Raji (cell line): ENCODE results near the gene ARID1B.

Experiments used
- POLR2A ChIP-seq: IDR thresholded peaks from 2 replicates; pipeline ENCODE4 v1.6.1; 2011; ENCODE audit warnings: low read depth, low read length, control low read depth; ENCODE audit not compliant: insufficient read depth

Gene ARID1B

DNA sequence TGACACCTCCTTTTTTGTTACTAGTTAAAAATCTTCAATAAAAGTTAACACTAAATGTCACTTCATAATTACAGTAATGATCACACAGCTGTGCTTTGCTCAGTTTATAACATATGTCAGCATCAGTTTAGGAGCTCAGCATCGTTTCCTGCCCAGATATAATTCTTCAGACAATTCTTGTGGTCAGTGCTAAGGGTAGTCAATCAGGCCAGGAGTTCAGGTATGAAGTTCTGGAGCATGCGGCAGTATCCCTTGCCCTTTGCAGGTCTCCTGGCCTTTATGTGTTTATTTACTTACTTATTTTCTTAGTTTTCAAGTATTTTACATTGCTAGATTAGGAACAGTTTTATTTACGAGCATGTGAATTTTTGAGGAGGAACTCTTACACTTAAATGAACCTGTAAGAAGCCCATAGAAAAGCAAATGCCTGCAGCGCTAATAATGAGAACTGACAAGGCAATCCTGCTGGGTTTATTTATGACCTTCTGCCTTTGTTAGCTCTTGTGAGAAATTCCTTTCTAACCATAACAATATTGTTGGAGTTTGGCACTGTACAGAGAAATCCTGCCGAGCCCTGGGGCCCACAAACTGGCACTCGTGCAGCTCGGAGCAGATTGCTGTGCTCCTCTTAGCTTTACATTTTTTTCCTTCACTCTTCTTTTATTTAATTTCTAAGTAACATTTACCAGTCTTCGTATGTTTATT lies 293.4 kb downstream of the ARID1B start:
- TF ChIP-seq POLR2A = no peak

DNA sequence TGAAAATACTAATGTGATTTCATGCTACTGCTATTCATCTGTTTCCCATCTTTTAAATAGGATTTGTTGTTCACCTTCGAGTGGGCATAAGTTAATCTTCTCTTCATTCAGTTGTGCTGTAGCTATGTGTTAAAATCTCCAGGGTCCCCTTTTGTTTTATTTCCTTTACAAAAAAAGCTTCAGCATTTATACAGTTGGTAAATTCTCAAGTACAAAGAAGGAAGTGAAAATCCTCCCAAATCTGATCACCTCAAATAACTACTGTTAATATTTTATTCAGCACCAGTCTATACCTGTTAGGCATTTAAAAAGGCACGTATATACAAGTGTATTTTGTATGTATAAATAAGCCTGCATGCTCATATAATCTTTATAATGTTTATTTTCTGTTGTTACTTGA lies 294.9 kb downstream of the ARID1B start:
- TF ChIP-seq POLR2A = no peak

DNA sequence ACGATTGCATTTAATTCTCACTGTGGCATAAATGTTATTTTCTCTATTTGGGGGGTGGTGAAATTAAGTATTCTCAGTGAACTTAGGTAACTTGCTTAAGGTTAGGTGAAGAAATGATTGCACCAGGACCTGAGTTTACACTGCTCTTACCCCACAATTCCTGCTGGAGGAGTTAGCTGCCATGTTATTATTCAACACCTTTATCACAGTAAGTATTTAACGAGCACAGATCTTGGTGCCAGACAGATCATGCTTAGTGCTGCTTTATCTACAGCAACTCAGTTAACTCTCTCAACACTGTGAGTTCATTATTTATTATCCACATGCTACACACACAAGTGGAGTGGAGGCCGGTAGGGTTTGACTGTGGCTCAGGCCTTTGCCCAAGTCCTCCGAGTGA lies 296.4 kb downstream of the ARID1B start:
- TF ChIP-seq POLR2A = no peak

DNA sequence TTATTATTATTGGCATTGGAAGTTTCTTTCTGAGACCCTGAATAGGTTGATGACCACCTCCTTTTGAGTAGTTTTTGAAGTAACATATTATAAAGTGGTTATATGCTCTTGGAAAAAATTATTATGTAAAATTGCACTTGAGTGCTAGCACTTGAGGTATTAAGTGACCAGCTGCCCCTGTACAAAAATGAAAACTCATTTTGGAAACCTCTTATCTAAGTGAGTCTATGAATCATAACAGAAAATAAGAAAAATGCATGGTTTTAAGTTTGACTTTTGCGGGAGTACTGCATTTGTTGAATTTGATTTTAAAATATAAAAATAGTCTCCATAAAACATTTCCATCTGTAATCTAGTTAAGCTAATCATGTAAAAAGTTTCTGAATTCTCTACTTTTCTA lies 297.8 kb downstream of the ARID1B start:
- no peak for TF ChIP-seq POLR2A

DNA sequence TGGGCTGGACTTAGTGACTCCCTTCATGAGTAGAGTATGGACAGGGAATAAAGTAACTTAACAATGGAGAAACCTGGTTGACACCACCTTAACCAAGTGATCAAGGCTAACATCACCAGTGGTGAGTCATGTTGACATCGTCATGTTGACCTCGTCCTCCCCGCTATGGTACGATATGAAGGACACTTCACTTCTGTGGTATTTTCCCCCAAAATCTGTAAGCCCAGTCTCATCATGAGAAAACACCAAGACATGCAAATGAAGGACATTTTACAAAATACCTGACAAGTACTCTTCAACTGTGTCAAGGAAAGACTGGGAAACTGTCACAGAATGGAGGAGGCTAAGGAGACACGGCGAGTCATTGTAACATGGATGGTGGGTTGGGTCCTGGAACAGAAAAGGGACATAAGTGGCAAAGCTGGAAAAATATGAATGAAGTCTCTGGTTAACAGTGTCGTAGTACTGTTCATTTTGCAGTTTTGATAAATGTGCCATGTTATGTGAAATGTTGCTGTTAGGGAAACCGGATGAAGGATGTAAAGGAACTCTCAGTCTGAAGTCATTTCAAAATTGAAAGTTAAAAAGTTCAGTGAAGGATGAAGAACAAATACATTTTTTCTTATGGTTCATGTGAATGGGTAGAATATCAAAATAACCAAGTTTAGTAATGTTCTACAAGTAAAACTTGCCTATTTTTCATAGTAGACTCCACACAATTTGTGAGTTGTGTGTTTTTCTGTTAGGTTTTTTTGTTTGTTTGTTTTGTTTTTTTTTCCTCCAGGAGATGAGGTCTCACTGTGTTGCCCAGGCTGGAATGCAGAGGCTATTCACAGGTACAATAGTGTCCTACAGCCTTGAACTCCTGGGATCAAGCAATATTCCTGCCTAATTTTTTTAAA lies 298.6 kb downstream of the ARID1B start:
- TF ChIP-seq POLR2A = no peak

DNA sequence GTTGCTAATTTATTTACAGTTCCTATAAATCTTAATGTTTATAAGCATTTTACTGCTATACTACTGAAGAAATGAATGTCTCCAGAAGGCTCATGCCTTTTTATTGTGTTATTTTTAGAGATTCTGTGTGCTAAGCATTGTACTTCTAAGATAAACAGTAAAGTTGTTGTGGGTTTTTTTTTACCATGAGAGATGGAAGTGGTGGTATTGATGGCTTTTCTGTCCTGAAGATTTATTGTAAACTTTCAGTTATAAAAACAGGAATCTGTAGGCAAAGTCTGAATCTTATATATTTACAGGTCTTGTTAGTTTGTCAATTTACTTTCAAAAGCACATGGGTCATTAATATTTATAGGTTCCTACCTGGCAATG lies 299.3 kb downstream of the ARID1B start:
- no peak for TF ChIP-seq POLR2A

DNA sequence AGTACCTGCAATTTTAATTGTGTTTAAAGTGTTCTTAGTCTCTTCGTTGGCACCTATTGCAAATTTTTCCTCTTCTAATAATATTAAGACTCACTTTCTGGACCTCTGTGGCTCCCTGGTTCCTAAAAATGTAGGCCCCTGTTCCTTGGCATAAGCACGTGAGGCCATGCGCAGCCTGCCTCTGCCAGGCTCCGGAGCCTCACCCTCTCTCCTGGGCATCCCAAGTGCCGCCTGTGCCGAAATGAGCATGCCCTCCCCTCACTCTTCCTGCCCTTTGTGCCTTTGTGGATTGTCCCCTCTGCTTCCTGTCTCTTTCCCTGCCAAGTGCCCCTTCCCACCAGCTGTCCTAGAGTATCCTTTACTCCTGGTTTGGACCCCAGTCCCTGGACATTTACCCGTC lies 300.1 kb downstream of the ARID1B start:
- TF ChIP-seq POLR2A = no peak

DNA sequence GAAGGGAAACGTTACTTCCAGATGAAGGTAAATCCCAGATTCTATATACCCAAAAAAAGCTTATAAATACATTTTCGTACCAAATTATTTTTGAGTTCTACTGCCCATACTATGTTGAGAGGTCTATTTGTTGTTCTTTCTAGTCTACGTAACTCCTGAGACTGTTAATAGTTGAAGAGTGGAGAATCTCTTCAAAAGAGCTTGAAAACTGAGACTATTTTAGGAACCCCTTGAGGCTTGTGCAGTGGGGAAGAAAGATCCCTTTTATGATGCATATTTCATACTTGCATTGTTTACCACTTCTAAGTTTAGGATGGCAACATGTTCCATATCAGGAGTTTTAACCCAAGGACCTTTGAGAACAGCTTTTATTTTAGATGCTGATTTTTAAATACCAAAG lies 301.1 kb downstream of the ARID1B start:
- TF ChIP-seq POLR2A = no peak

DNA sequence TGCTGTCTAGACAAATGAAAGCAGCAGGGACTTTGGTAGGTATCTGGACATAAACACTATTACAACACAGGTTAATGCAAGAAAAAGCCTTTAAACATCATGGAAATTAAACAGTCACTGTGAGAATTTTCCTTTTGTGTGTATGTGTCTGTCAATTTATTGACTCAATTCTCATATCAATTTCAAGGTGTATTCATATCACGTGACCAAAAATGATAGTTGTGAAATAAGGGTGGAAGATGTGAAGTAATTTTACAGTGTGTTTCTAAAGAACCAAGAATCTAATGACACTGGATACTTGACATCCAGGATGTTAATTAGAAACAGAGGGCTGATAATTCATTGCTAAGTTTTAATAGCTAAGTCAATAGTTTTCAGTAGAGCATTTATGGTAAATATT lies 302.1 kb downstream of the ARID1B start:
- no peak for TF ChIP-seq POLR2A

DNA sequence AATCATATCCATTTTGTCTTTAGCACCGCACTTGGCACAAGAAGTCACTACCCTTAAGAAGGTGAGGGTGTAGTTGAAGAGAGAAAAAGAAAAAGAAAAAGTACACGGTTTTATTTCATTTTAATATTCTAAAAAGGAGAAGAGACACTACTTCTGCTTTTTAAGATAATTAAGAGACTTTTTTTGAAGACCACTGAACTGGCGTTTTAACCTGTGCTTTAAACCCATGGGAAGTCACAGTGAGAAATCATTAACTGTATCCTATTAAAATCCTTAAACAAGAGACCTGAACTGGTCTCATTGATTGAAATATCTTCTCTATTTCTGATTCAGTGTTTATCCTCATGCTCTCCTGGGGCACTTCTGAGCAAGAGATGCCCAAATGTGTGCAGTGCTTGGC lies 302.6 kb downstream of the ARID1B start:
- no peak for TF ChIP-seq POLR2A

DNA sequence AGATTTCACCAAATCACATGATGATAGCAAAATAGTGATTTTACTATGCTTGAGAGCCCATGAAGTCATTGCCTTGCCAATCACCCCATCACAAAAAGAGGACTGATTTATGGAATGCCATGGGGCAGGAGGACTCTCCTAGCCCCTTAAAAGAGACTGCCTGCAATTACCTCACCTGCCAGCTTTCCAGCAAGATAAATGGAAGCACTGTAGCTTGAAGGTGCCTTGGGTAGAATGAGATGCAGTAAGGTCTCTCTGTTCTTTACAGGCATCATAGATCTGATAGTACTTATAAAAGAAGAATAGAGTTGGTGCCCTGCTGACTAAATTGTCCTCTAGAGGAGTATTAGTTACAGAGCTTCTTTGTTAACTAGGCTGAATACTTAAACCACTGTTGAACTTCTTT lies 303.8 kb downstream of the ARID1B start:
- no peak for TF ChIP-seq POLR2A

DNA sequence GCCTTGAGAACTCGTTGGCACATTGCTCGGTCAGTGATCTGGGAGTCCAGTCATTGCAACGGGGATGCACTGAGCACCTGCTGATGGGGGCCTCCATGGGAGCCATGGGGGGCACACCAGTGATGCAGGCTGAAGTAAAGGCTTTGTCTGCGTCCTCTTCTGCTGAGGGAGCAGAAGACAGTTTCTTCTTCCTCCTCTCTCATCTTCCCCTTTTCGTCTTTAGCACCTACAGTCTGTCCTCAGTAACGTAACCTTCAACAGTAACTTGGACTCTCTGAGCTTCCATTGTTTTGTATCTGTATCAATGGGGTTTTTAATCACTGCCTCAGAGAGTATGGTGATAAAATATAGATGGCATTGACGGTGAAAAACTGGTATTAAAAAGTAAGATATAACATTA lies 306.2 kb downstream of the ARID1B start:
- TF ChIP-seq POLR2A = no peak

DNA sequence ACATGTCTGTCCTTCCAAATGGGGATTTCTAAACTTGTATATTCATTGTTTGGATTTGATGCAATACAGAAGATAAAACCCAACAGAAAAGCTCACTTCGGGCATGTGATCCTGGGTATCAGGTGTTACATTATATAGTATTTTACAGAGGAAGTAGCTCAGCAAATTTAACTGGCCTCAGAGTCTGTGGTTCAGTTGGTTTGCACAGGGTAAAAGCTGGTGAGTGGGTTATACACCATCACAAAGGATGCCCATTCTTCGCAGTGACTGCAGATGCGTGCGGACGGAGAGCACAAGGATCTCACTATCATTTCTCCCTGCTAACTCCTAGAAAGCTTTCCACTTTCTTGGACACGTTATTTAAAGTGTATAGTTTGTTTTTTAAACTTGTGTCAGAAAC lies 309.5 kb downstream of the ARID1B start:
- no peak for TF ChIP-seq POLR2A

DNA sequence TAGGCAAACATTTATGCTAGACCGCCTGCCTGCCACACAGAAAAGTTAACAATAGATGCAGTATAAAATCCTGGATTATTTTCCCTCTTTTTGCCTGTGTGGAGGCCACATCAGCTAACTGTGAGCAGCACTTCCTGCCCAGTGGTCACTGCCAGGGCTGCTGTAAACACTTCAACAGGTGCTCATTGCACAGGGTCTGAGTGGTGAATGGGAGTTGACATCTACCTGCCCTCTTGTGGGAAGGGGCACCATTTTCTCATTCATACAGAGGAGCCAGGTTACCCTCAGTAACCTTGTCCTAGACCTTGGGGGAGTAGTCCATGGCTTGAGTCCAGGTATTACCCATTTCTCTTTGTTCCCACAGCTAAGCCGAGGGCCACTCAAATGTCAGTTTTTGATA lies 310.8 kb downstream of the ARID1B start:
- TF ChIP-seq POLR2A = no peak

DNA sequence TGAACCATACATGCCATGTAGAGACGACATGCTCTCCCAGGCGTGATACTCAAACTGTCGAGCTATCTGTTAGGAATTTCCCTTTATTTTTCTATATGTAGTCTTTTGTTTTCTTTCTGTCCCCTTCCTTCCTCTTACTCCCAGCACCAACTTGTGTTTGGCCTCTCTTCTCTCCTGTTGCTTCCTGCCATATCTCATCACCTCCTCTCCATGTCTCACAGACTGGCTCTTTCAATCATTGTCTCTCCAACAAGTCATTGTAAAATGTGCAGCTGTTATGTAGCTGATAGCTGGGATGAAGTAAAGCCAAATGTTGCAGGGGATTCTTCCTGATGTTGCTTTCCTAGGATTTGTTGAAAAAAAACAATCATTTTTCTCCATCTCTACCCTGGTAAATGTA lies 311.7 kb downstream of the ARID1B start:
- no peak for TF ChIP-seq POLR2A

DNA sequence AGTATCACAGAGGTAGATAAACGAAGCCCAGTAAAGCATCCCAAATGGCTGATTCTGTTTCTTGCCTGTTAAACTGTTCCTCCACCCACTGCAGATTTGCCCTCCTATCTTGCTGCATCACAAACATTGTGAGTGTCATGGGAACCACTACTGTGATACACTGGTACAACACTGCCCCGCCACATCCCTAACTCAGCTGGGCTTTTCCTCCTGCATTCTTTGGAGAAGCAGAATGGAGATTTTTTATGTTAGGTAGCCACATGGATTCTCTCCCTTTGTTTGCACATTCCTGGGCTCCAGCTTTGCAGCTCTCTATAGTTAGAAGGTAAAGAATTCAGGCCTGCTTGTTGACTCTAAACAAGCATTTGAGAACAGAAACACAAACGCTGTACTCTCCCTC lies 312.1 kb downstream of the ARID1B start:
- TF ChIP-seq POLR2A = no peak
